HG02588 (cell line): Measurements from ENCODE around the gene DTX1.
"Not testable (repeated sequence)": the region's sequence is repeated elsewhere in the genome, so short reads cannot be mapped to it uniquely, and the experiment has no call there.

Experiments
- ATAC-seq: cut with Tn5 transposase; IDR thresholded peaks from one replicate; pipeline ENCODE4 v1.9.1; 2021; ENCODE audit warnings: mild to moderate bottlenecking, moderate library complexity; ENCODE audit not compliant: unreplicated experiment

The DTX1 gene

DNA sequence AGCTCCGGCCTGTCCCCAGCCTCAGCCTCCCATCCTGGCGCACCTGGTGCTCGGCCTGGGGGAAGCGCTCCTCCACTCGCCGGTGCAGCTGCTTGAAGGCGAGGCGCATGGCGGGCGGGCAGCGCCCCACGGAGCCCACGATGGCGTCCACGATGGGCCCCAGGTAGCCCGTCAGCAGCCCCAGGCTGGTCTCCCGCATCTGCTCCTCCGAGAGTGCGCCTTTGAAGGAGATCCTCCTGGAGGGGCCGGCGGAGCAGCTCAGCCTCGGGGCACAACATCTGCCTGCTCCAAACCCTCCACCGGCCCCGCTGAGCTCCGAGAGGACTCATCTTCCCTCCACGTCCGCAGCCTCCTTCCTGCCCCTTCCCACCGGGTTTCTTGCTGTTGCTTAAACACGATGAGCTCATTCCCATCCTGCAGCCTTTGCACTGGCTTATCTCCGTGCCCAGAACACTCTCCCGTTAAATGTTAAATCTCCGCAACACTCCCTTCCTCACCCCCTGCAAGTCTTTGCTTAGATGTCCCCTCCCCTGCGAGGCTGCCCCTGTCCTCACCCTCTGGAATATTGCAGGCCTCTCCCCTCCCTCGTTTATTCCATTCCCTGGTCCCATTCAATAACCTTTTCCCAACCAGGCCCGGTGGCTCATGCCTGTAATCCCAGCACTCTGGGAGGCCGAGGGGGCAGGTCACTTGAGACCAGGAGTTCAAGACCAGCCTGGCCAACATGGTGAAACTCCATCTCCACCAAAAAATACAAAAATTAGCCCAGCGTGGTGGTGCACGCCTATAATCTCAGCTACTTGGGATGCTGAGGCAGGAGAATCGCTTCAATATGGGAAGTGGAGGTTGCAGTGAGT is 55.7 kb downstream of the DTX1 start:
- ATAC-seq, result no peak

DNA sequence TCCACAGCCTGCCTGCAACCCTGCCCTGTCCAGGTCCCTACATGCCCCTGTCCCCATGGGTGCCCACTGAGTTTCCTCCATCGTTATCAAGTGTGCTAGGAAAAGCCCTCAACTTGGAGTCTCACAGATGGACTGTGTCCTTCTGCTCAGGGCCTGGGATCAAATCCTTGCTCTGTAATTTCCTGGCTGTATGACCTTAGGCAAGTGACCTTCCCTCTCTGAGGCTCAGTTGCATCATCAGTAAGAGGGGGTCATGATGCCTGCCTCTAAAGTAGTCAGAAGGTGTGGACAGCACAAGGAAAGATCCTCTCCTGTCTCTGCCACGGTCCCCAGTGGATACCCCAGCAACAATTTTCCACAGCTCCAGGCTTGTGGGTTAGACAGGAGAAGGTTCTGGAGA is 56.9 kb downstream of the DTX1 start:
- no peak for ATAC-seq

DNA sequence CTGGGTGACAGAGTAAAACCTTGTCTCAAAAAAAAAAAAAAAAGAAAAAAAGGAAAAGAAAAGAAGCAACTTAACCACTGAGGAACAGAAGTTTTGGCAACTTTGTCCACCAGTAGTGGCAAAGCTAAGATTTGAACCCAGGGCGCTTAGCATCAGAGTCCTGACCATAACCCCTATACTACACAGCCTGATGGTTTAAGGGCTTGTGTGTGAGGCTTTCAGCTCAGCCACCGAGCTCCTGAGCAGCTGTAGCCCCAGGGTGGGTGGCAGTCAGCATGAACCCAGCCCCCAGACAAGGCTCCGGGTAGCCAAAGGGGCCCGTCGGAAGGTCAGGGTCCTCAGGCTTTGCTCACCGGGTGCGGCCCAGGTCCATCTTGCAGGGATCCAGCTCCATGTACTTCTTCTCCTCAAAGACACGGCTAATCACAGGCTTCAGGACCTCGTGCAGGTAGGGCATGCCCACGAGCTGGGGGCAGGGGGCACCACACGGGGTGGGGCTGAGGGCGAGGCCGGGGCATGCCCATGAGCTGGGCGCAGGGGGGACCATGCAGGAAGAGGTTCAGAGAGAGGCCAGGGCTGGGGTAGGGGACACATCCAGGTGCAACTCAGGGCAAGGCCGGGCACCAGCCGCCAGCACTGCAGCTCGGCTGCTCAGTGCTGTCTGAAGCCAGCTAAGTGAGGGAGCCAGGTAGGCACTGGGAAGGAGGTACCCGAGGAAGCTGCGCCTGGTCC is 58.1 kb downstream of the DTX1 start:
- no peak for ATAC-seq

DNA sequence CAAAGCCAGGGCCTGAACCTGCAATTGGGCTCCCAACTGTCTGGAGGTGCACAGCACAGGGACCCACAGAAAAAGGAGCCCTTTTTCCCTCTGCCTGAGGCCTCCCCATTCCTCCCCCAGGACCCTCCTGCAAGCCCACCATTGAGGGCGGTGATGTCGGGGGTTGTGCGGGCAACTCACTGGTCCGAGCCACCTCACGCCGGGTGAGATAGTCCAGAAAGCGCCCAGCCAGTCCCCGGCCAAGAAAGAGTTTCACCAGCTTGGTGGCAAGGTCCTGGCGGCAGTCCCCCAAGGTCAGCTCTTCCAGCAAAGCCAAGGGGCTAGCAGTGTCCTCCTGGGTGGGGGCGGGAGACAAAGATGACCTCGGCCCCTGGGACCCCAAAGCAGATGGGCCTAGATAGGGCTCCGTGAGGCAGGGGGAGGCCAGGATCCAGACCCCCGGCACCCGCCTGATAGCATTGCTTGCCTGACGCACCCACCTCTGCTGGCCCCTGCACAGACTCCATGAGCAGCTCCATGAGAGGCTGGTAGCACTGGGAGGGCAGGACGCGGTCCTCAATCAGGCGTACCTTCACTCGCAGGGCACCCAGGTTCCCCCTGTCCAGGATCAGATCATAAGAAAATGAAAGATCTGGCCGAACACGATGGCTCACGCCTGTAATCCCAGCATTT is 59.1 kb downstream of the DTX1 start:
- no peak for ATAC-seq

DNA sequence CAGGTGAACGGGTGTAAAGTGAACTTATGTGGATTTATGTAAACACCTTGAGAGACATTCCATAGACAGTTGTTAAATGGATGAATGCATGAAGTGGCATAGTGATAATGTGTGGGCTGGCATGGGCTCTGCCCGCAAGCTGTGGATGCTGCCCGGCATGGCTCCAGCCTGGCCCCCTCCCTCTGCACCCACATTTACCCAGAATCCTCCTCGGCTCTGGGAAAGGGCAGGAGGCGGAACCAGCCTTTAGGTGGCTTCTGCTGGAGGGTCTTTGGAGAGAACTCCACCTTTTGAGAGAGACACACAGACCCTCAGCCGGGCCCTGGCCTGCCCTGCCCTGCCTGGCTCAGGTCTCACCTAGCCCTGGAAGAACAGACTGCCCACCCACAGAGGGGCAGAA is 60.3 kb downstream of the DTX1 start:
- ATAC-seq, result no peak

DNA sequence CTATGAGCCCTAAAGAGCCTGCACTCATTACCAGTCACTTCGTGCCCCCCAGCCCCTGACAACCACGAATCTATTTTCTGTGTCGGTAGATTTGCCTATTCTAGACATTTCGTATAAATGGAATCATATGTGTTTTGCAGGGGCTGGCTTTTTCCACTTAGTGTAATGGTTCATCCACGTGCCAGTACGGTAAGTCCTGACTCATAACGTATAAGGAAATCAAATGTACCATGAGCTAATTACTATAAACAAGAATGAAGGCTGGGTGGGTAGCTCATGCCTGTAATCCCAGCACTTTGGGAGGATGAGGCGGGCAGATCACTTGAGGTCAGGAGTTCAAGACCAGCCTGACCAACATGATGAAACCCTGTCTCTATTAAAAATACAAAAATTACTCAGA is 61.2 kb downstream of the DTX1 start:
- not testable (repeated sequence) for ATAC-seq

DNA sequence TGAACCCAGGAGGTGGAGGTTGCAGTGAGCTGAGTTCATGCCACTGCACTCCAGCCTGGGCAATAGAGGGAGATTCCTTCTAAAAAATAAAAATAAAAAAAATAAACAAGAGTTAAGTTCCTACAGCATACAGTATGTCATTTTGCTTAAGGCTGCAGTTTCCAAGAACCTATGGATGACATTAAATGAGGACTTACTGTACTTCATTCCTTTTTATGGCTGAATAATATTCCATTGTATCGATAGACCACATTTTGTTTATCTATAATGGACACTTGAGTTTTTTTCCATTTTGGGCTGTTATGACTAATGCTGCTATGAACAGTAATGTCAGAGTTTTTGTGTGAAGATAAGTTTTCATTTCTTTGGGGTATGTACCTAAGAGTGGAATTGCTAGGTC is 61.6 kb downstream of the DTX1 start:
- ATAC-seq, result no peak

DNA sequence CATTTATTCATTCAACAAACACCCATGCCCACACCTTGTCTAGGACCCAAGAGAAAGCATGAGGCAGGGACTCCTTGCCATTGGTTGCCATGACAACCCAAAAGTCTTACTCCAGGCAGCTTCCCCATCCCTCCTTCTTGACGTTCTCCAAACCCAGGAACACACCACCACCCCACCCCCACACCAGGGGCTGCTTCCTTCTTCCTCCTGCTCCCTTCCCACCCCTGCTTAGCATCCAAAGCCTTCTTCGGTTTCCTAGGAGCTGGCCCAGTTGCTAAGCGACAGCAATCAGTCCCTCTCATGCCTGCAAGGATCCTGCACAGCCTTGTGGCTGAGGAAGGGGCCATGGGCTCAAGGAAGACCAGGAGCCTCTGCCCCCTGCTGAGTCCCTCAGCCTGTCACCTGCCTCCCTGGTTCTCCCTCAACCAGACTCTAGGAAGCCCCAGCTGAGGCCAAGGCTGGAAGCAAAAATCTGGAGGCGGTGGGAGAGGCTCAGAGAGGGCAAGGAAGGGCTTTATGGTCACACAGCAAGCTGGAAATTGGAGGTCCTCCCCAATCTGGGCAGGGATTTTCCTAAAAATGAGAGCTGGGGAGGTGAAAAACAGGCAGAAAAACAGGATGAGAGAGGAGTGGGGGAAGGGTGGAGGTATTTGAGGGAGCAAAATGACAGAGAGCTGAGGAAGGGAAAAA is 63.6 kb downstream of the DTX1 start:
- ATAC-seq, result no peak

DNA sequence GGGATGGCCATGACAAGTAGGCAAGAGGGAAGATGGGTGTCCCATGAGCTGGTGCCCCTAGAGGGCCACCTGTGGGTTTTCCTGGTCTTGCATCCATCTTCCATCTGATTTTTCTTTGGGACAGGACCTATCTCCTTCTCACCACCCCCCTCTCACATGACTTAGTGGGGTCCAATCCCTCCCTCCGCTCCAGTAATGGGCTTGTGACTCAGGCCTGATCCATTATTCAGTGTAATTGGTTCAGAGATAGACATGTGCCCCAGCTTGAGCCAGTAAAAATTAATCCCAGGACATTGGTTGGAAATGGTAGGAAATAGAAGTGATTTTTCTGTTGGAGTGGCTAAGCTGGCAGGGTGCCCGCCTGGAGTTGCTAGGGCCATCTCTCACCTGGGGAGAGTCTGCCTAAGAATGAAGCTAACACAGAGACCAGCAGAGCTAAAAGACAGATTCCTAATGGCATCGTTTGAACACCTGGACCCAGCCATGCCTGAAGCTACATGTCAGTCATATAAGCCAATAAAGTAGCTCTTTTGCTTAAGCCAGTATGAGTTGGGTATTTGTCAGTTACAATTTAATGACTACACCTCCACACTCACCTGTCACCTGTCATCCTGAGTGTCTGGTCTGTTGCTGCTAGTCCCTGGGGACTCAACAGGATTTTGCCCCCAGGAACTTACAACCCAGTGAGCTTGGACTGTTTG is 64.3 kb downstream of the DTX1 start:
- no peak for ATAC-seq

DNA sequence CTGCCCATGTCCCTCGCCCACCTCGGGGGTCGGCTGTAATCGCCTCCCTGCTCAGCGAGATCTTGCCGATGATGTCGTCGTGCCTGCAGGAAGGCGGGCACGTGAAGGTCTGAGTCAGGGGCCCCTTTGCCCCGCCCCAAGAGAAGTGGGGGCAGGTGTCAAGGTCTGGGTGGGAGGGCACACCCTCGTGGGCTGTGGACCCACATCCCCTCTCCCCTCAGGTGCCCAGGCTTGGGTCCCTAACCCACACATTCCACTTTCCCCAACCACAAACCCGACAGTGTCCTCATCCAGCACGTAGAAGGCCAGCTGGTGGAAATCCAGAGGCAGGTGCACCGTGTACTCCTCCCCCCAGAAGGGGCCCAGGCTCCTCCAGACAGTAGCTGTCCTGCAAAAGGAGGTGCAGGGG is 71.3 kb downstream of the DTX1 start:
- ATAC-seq, result no peak

DNA sequence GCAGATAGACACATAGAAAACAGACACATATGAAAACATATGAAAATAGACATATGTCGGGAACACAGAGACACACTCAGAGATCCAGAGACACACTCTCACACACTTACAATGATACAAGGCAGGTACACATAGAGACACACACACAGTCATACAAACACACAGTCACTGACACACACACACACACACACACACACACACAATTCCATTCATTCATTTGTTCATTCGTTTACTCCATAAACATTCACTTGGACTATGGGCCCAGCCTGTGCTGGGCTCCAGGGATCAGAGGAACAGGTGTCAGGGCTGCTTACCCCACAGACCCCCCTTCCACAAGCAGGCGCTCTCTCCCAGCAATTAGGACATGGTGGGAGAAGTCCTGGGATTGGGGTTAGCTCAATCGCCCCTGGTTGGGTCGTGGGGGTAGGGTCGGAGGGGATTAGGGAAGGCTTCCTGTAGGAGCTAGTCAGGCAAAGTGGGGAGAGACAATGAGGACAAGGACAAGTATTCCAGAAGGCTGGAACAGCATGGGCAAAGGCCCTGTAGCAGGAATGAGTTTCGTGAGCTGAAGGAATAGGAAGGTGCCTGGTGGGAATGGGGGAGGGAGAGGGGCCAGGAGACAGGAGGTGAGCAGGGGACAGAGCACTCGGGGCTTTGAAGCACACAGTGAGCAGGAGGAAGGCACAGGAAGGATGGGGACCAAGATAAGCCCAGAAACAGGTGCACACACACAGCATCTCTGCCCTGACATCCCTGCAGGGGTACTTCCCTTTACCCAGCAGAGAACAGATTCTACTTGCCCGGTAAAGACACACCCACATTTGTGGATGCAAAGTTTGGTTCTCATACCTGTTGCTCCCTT is 72.5 kb downstream of the DTX1 start:
- no peak for ATAC-seq

DNA sequence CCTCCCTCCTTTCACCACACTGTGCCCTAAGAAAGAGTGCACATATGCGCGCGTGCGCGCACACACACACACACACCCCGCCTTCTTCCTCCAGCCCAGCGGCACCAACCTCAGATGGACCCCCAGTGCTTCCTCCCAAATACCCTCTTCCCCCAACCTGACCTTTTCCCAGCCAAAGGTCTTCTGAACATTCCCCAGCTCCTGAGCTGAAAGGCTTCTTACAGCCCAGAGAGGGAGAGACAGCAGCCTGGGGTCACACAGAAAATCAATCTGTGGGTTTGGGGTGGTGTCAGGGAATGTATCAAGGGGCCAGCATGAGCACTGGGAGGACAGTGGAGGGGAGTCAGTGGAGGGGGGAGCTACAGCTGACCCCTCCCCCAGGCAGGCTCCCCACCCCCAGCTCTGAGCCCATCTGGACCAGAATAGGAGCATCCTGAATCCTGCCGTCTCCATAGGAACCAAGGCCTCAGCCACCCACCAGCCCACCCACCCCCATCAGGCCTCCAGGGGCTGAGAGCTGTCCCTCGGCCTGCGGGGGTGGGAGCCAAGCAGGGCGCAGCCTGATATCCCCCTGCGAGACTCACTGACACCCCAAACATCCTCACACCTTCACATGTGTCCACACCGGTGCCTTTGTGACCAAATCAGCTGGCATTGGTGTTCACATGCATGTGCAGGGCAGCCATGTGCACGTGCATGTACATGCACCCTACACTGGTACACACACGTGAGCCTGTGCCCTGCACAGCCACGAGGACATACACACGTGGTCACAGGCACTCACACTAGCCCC is 73.3 kb downstream of the DTX1 start:
- ATAC-seq, result no peak

DNA sequence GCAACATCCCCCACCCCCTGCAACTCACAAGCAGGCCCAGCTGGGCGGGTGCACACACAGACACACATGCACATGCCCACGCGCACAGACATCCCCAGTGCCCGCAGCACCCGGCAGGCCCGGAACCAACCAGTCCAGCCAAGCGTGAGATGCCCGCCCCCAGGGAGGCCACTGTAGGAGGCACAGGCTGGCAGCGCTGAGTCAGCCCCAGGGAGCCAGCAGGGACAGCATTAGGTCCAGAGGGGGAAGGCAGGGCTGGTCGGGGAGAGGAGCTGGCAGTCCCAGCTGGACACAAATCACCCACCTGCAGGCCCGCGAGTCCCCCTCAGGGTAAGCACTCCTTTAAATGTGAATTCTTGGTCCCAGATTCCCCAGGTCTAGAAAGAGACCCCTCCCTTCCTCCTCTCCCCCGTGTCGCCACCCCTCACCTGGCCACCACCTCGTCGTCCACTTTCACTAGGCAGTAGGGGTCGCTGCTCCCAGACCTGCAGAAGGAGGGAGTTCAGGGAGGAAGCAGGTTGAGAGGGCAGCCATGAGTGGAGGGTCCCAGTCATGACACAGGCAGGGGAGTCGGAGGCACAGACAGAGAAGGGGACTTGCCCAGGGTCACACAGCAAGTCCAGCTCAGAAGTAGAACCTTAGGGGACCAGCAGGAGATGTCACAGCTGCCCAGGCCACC is 74.1 kb downstream of the DTX1 start:
- ATAC-seq, result no peak

DNA sequence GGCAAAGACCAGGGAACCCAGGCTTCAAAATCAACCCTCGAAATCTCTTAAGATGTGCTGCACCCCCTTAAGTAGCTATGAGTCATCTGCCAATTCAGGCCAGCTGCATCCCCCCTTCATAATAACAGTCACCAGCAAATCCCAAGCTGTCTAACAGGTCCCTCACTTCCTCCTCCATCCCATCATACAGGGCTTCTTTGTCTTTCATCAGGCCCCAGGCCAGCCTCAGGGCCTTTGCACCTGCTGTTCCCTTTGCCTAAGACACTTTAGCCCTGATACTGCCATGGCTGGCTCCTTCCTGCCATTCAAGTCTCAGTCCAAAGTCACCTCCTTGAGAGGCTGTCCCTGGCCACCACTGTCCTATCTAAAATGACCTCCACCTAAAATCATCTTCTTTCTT is 75.0 kb downstream of the DTX1 start:
- no peak for ATAC-seq

DNA sequence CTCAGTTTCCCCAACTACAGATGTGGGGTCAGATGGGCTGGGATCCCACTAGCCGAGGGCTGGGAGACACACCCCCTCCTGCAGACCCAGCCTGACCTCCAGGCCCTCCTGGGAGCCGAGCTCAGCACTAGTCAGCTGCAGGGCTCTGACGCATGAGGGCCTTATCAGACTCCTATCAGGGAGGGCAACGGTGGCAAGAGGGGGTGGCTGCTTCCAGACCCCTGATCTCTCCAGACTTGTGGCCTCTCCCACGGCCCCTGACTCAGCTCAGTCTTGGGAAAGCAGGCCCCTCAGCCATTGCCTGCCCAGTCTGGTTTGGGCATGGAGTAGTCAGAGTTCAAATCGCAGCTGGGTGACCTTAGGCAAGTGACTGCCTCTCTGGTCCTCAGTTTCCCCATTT is 76.5 kb downstream of the DTX1 start:
- no peak for ATAC-seq

DNA sequence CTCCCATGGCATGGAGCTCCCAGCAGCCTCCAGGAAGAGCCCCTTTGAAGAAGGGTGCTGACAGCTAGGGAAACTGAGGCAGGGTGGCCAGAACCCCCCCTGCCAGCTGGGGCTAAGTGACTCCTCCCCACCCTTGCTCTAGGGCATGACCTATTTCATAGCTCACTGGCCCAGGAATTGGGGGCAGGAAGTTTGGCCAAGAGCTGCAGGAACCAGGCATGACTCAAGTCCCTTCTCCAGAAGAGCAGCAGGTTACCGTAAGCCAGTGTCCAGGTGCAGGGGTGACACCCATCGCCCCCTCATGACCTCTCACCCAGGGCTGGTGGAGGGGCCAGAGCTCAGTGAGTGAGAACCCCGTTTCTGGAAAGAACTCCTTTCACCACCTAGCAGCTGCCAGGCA is 77.1 kb downstream of the DTX1 start:
- no peak for ATAC-seq

DNA sequence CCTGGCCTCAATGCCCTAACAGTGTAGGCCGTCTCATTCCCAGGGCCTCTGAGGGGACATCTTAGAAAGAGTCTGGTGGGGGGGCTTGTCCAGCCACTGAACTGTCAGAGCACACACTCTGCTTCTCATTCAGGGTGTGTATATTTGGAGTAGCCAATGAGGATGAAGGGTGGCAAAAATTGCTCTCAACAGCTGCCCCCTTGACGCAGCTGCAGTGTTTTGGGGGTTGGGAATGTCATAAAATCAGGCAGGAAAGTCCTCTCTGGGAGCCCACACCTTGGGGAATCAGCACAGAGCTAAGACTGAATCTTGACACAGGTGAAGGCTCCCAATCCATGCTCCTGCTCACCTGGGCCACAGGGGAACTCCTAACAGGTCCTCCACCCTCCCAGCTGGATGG is 77.5 kb downstream of the DTX1 start:
- no peak for ATAC-seq

DNA sequence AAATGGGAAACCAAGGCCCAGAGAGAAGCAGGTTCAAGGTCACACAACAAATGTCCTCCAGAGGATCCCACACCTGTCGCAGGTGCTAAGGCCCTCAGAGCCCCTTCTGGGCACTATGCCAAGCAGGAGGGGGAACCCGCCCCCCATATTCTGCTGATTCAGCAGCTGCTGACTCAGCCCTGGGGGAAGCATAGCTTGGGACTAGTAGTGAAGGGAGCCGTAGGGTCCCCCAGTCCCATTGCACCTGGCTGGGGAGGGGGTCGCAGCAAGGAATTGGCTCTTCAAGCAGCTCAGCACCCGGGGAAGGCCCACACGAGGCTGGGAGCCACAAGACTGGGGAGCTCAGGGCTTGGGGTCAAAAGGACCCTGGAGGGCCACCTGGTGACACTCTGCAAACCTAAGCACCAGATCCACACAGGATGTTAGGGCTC is 78.0 kb downstream of the DTX1 start:
- no peak for ATAC-seq
